Testis (tissue), 2 donors: ENCODE results near the gene EDNRB.

Experiments
- CTCF ChIP-seq, 3 experiments: fragments of 450-650 bp in 2 of 3; fragments of 200-600 bp in 1 of 3; sonication (generic) in 1 of 3; IDR thresholded peaks; one replicate each; pipeline ENCODE4 v1.5.1; 2016 to 2019; ENCODE audit warnings: antibody characterized with exemption in 3 of 3, mild to moderate bottlenecking in 2 of 3, moderate library complexity in 1 of 3
- POLR2A ChIP-seq: fragments of 450-650 bp; IDR thresholded peaks from one replicate; pipeline ENCODE4 v1.6.1; 2017; ENCODE audit warnings: antibody characterized with exemption, mild to moderate bottlenecking, moderate library complexity

DNA sequence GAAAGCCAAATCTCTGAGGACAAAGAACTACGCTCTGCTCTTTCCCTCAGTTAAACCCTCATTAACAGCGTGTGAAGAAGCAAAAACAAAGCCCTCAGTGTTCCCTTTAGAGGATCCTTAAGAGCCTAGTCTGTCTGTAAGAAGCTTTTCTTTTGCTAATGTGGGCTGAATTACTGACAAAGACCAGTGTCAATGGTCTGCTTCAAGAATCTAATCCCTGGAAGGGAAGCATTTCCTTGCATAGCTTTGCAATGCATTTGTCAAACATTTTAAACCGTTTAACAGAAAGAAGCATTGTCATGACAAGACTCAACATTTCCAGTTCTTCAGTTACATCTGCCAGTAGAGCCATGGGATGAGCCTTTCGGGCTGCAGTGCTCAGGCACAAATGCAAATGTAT lies 64.9 kb downstream of the EDNRB start:
- no peak for TF ChIP-seq CTCF (IDR thresholded peaks at IDR 0.05)
- no peak for TF ChIP-seq POLR2A
